Activated B cell treated with CpG ODN at 0.5 μM for 24 hours (primary cell): ENCODE results near the gene BAHCC1. TPM values are rescaled to one million over a fixed set of nuclear protein-coding genes. Genes with fewer than 3 reads are reported as not detected.

Experiments
- ATAC-seq: fragments of 200-7000 bp; cut with Tn5 transposase; one replicate; pipeline ENCODE4 v1.10.0; 2021; ENCODE audit warnings: low read depth, mild to moderate bottlenecking, moderate library complexity
- CTCF ChIA-PET: fragments of 350-600 bp; sonication (Branson Sonifier 250); formaldehyde crosslinking; loops from one replicate; lab custom pipeline; 2021; ENCODE audit warnings: antibody characterized with exemption; lab: Charles Lee
- POLR2A ChIA-PET: fragments of 350-600 bp; sonication (Branson Sonifier 250); formaldehyde crosslinking; loops from one replicate; lab custom pipeline; 2021; ENCODE audit warnings: antibody characterized with exemption; lab: Charles Lee
- DNase-seq: peaks from one replicate; pipeline ENCODE4 v3.0.0; 2022
- H3K27ac Mint-ChIP-seq: one replicate; pipeline ENCODE4 v1.8.0; 2020; ENCODE audit warnings: mixed read lengths
- H3K27me3 Mint-ChIP-seq: one replicate; pipeline ENCODE4 v1.8.0; 2021; ENCODE audit warnings: mixed read lengths
- H3K36me3 Mint-ChIP-seq: one replicate; pipeline ENCODE4 v1.8.0; 2021; ENCODE audit warnings: low read depth, mixed read lengths
- H3K4me1 Mint-ChIP-seq: one replicate; pipeline ENCODE4 v1.8.0; 2021; ENCODE audit warnings: mixed read lengths
- H3K4me3 Mint-ChIP-seq: one replicate; pipeline ENCODE4 v1.8.0; 2020; ENCODE audit warnings: mild to moderate bottlenecking, mixed read lengths
- H3K9me3 Mint-ChIP-seq: one replicate; pipeline ENCODE4 v1.8.0; 2020; ENCODE audit warnings: mixed read lengths
- CTCF ChIP-seq: fragments of 200-600 bp; IDR thresholded peaks from one replicate; pipeline ENCODE4 v1.8.0; 2022; ENCODE audit warnings: antibody characterized with exemption, mild to moderate bottlenecking
- intact Hi-C: fragments of 100-400 bp; cut with micrococcal nuclease; formaldehyde crosslinking; loops from one replicate; pipeline ENCODE4 v1.15.1; 2024
- total RNA-seq: library from RNA; stranded (reverse); gene quantifications from 2 replicates; pipeline ENCODE4 v1.2.3, GENCODE V29; 2022

The BAHCC1 gene
- total RNA-seq, 1 donor from 2014 or later: 0.13 TPM

- no peak for TF ChIP-seq CTCF
- POLR2A ChIA-PET: no interaction called here
- H3K27me3 Mint-ChIP-seq: peaks cover 2% of the 10 kb centered on the region
- no peak overlapping the region for H3K4me3 Mint-ChIP-seq
- H3K9me3 Mint-ChIP-seq: no peaks in the 10 kb centered on the region
- DNase-seq: no peak
- ATAC-seq: no peak
- H3K27ac Mint-ChIP-seq: no peak overlapping the region
- intact Hi-C loops: no loop called here
- CTCF ChIA-PET: no interaction called here
- no peaks in the 10 kb centered on the region for H3K36me3 Mint-ChIP-seq
- H3K4me1 Mint-ChIP-seq: no peaks in the 10 kb centered on the region
Observed at GRCh38 chr17:81419319-81419885, 24.1 kb downstream of the BAHCC1 start.

GRCh38 chr17:81419886-81420768, 24.9 kb downstream of the BAHCC1 start:
- DNase-seq (no peak), ATAC-seq (no peak)
- intact Hi-C loops: no loop called here
- CTCF ChIA-PET: no interaction called here
- H3K4me3 Mint-ChIP-seq: no peak overlapping the region
- H3K36me3 Mint-ChIP-seq: no peaks in the 10 kb centered on the region
- peaks cover 2% of the 10 kb centered on the region for H3K27me3 Mint-ChIP-seq
- POLR2A ChIA-PET: no interaction called here
- TF ChIP-seq CTCF: no peak
- H3K27ac Mint-ChIP-seq: no peak overlapping the region
- no peaks in the 10 kb centered on the region for H3K9me3 Mint-ChIP-seq
- no peaks in the 10 kb centered on the region for H3K4me1 Mint-ChIP-seq

- H3K36me3 Mint-ChIP-seq: no peaks in the 10 kb centered on the region
- no peak overlapping the region for H3K27ac Mint-ChIP-seq
- TF ChIP-seq CTCF: no peak
- ChIA-PET POLR2A (no interaction called here), CTCF (no interaction called here)
- intact Hi-C loops: no loop called here
- no peaks in the 10 kb centered on the region for H3K4me1 Mint-ChIP-seq
- ATAC-seq (no peak), DNase-seq (no peak)
- peaks cover 2% of the 10 kb centered on the region for H3K27me3 Mint-ChIP-seq
- no peaks in the 10 kb centered on the region for H3K9me3 Mint-ChIP-seq
- H3K4me3 Mint-ChIP-seq: no peak overlapping the region
Observed at GRCh38 chr17:81420769-81421462, 25.7 kb downstream of the BAHCC1 start.

- TF ChIP-seq CTCF: no peak
- DNase-seq: no peak
- POLR2A ChIA-PET: interaction anchor here (0.6 kb wide), 1 partner anchor 12 kb away, joined by 4 read pairs; no protein-coding TSS in a partner anchor
- Mint-ChIP-seq H3K27ac (no peak overlapping the region), H3K4me1 (peaks cover 5% of the 10 kb centered on the region), H3K36me3 (no peaks in the 10 kb centered on the region), H3K9me3 (no peaks in the 10 kb centered on the region), H3K4me3 (no peak overlapping the region), H3K27me3 (peaks cover 2% of the 10 kb centered on the region)
- CTCF ChIA-PET: no interaction called here
- no peak for ATAC-seq
- intact Hi-C loops: no loop called here
Observed at GRCh38 chr17:81422776-81423697, 27.8 kb downstream of the BAHCC1 start.
